Stimulated activated CD4-positive, alpha-beta T cell treated with anti-CD3 and anti-CD28 coated beads, Interleukin-15, amount 100 ng/mL, for 24 hours (primary cell): Measurements from ENCODE around the gene ZNF598.
"Not testable (repeated sequence)": the region's sequence is repeated elsewhere in the genome, so short reads cannot be mapped to it uniquely, and the experiment has no call there.

Experiments
- DNase-seq: peaks from one replicate; pipeline ENCODE4 v3.0.0-alpha.2; 2020

ZNF598 gene

DNA sequence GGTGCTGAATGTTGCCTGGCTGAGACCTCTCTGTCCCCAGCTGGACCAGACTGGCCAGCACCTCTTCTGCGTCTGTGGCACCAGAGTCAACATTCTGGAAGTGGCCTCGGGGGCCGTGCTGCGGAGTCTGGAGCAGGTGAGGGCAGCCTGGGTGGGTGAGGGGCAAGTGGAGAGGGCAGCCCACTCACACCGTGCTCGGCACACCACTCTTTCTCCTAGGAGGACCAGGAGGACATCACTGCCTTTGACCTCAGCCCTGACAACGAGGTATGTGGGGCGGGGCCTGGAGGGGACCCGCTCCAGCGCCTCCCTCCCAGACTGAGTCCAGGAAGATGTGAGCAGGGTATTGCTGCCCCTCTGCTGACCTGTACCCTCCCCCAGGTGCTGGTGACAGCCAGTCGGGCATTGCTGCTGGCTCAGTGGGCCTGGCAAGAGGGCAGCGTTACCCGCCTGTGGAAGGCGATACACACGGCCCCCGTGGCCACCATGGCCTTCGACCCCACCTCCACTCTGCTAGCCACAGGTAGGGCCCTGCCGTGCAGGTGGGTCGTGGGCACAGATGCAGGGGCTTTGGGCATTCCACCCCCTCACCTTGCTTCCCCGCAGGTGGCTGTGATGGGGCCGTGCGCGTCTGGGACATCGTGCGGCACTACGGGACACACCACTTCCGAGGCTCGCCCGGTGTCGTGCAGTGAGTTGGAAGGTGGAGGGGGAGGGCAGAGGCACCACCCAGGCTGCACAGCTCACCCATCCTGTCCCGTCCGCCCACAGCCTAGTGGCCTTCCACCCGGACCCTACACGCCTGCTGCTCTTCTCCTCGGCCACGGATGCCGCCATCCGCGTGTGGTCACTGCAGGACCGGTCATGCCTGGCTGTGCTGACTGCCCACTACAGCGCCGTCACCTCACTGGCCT, 35.2 kb downstream of the ZNF598 start:
- DNase-seq = no peak

DNA sequence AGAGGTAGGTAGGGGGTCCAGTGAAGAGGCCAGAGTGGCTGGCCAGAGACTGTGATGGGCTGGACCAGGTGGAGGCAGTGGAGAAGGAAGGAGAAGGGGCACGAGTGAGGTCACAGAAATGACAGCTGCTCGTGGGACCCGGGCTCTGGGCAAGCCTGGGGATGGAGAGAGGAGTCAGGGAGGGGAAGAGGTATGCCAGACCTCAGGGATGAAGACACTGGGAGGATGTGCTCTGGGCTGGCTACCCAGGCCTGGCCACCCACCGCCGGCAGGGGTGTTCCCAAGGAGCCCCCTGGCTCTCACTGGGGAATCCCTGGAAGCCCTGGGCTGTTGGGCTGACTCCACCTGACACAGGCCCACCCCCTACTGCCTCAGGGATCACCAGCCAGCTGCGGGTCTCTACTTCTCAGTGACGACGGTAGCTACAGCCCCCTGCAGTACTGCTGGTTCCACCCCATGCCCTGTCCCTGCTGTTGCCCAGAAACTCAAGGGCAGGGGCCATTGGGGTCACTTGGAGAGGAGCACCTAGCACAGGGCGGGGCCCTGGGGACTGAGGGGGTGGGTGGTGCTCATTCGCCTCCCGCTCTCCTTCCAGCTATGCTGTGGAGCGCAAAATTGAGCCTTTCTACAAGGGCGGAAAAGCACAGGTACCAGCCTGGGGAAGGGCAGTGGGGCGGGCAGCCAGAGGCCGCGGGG, 36.0 kb downstream of the ZNF598 start:
- DNase-seq = no peak

DNA sequence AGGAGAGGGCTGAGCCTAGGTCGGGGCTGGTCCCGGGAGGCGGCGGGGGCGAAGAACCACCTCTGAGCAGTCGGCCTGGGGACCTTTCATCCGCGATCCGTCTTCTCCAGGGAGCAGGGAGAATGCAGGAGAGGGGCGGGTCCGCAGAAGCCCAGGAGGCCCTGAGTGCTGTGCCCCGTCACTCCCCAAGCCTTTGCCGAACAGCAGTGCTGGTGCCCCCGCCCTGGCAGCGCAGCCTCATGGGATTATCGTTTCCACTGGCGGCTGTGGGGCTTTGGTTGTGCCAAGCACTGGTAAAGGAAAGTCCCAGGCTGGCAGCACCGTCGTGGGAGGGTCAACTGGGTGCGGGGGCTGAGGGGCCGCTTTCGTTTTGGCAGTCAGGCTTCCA, 37.1 kb downstream of the ZNF598 start:
- peak; percentile 40 for DNase-seq

DNA sequence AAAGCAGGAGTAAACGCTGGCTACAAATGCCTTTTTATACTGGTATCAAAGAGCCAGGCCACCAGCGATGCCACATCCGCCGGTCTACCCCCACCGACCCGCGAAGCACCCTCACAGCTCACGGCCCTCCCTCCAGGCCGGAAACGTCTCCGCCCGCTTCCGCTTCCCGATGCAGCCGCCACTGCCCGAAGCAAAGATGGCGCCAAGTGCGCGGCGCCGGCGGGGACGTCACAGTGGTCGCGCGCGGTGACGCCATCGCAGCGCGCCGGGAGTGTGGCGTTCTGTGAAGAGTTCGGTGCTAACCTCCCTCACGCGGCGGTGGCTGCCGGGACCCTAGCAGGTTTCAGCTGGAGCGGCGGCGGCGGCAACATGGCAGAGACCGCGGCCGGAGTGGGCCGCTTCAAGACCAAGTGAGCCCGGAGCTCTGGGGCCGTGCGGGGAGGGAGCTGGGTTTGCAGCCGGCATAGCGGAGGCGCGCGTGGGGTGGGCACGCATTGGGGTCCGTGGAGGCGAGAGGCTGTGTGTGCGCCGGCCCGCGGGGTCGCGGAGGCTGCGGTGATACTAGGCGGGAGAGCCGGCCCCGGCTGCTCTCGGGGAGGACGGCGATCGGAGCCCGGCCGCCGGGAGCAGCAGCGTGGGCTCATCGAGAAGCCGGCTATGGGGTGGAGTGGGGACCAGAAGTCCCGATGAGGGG, 37.7 kb downstream of the ZNF598 start, which contains the start of gene TBL3:
Gene TBL3 (plus strand): TSS at position 258 of the 694 bp plus-strand sequence. CDS start 112 bp downstream, at position 370.
- peak; percentile 96 for DNase-seq

DNA sequence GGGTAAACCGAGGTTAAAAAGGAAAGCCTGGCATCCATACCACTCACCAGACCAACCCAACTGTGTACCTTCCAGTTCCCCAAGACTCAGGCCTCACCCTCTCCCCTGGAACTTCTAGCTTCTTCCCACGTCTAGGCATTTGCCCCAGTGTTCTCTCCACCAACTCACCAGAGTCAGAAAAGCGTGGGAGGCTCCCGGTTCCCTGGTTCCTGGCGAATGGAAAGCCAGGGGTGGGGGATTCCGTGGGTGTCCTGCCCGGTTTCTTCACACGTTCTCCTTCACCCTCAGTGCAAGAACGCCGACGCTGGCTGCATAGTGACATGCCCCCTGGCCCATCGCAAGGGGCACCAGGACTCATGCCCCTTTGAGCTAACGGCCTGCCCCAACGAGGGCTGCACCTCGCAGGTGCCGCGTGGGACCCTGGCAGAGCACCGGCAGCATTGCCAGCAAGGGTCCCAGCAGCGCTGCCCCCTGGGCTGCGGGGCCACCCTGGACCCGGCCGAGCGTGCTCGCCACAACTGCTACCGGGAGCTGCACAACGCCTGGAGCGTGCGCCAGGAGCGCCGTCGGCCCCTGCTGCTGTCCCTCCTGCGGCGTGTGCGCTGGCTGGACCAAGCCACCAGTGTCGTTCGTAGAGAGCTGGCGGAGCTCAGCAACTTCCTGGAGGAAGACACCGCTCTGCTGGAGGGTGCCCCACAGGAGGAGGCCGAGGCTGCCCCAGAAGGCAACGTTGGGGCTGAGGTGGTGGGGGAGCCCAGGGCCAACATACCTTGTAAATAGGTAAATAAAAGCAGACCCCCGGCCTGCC, 41.3 kb downstream of the ZNF598 start:
- no peak for DNase-seq

DNA sequence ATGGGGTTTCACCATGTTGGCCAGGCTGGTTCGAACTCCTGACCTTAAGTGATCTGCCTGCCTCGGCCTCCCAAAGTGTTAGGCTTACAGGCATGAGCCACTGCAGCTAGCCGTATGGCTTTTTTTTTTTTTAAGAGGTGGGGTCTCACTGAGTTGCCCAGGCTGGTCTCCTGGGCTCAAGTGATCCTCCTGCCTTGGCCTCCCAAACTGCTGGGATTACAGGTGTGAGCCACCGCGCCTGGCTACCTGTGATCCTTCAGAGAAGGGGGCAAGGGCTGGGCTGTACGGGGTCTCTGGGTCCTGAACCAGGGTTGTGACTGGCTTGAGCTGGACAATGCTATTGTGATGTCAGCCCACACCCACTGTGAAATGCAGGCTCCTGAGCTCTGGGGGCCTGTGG, 43.2 kb downstream of the ZNF598 start, which contains the start of gene RNF151:
Gene RNF151 (plus strand): TSS at position 397 of the 400 bp plus-strand sequence. CDS start 26 bp downstream, outside the sequence.
- DNase-seq = no peak

DNA sequence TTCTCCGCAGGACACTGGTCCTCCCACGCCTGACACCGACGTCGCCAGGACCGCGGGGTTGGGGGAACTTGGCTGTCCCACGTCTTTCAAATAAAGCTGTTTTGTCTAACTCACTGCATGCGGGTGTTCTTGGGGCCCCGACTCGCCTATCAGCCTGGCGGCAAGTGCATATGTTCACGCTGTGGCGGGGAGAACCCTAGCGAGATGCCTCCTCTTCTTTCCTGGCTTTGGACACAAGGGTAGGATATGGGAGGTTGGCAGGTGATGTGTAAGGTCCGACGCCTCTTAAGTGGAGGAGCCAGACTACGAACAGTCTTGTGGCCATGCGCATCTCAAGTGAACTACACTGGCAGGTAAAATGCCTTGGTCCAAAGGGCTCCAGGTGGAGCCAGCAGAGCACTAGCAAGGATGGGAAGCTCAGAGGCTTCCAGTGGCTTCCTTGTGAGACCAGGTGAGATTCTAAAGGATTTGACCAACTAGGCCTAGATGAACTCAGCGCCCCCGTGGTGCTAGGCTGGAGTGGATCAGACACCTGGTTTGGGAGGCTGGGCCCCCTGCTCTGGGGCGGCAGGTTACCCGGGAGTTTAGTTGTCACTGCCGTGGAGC, 44.1 kb downstream of the ZNF598 start:
- DNase-seq = peak; percentile 34

DNA sequence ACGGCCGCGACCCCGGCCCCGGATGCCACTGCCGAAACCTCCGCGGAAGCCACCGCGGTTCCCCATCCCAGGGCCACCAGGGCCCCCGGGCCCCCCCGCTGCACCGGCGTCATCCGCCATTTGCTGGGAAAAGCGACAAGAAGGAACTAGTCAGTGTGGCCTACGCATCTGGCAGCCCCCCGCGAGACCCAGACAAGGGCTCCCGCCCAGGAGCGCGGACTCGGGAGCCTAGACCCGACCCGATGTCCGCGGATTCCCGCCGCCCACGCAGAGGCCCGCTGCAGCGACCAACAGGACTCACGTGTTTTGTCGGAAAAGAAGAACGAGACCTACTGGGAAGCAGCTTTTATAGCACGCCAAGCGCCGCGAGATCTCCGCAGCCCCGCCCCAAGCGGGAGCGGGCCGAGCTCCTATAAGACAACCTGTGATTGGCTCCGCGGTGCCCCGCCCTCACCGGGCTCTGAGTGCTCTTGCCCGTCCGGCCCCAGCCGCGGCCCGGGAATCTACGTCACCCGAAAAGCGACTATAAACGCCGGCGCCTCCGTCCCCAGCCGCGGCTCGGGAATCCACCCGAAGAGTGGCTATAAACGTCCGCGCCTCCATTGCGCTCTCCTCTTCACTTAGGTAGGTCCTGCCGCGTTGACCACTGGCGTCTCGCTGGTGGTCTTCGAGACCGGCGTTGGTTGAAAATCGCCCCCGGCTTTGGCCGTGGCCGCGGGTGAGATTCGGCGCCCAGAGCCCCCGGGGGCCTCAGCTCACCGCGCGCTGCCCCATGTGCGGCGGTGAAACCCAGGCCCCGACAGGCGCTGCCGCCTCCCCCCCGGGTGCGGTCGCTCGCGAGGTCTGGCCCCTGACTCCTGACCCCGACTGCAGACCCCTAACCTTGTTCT, 44.9 kb downstream of the ZNF598 start, which contains the start of gene RPS2:
Gene RPS2 (minus strand): TSS at position 321 of the 890 bp plus-strand sequence. CDS start 201 bp downstream, at position 120.
- peak; percentile 98 for DNase-seq

DNA sequence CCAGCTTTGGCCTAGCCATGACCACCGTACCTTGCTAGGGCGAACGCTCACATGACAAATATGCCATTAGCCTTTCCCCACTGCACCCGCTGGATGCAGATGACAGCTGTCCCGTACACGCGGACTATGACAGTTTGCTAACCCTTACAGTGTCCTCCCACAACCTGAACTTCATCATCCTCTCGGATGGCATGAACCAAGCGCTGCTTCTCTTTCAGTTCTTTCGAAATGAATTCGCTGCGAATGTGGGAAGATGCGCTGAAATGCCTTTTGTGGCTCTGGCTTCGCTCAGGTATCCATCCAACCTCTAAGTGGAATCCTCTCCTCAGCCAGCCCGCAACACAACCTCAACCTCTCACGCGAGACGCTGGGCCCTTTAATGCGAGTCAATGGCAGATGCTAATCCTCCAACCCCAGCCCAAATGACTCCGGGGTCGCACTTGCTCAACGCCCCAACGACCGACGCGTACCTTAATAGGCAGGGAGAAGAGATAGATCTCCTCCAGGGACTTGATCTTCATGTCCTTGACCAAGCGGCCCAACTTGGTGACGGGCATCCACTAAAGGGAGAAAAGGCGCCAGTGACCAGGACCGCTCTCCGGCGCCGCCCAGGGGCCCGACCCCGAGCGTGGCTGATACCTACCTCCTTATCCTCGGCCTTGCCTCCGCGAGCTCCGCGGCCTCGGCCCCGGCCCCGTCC, 45.7 kb downstream of the ZNF598 start:
- peak; percentile 60 for DNase-seq

DNA sequence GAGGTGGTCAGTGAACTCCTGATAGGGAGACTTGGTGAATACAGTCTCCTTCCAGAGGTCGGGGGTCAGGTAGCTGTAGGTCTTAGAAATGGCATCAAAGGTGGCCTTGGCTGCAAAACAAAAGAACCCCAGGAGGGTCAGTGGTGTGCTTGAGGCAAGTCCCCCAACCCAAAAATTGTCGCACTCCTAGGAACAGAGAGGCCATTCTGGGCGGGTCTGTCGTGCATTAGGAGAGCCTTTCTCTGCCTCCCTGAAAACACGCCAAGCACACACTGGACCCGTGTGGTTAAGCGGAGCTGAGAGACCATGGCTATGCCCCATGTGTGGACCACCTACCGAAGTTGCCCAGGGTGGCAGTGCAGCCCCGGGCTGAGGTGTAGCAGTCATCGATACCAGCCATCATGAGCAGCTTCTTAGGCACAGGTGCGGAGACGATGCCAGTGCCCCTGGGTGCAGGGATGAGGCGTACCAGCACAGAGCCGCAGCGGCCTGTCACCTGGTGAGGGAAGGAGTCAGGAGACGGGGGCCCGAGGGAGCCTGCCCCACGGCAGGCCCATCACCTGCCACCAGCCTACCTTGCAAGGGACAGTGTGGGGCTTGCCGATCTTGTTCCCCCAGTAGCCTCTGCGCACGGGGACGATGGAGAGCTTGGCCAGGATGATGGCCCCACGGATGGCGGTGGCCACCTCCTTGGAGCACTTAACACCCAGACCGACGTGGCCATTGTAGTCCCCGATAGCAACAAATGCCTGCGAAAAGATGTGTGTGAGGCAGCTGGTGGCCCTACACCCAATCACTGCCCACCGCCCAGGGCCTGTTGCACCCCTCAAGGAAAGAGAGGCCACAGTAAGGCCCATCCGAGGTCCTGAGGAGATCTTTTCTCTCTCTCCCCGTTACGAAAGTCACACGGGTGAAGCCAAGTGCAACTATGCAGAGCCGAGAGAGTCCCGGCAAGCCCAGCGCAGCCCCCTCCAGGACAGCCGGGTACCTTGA, 47.2 kb downstream of the ZNF598 start:
- DNase-seq = peak; percentile 34

DNA sequence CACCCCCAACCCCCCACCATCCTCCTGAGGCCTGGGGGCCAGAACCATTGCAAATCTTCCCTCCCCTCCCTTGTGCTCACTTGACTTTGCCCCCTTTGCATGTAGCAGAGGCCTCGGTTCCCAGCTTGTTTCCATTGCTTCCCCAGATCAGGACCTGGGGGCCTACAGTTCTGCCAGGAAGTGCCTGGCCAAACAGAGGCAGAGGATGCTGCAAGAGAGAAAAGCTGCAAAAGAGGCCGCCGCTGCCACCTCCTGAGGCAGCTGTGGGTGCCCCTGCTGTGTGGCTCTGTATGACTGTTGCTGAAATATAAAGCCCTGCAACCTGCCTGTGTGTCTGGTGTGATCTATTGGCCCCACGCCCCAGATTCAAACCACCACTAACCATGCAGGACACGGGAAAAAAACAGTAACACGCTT, 48.0 kb downstream of the ZNF598 start:
- peak; percentile 52 for DNase-seq

DNA sequence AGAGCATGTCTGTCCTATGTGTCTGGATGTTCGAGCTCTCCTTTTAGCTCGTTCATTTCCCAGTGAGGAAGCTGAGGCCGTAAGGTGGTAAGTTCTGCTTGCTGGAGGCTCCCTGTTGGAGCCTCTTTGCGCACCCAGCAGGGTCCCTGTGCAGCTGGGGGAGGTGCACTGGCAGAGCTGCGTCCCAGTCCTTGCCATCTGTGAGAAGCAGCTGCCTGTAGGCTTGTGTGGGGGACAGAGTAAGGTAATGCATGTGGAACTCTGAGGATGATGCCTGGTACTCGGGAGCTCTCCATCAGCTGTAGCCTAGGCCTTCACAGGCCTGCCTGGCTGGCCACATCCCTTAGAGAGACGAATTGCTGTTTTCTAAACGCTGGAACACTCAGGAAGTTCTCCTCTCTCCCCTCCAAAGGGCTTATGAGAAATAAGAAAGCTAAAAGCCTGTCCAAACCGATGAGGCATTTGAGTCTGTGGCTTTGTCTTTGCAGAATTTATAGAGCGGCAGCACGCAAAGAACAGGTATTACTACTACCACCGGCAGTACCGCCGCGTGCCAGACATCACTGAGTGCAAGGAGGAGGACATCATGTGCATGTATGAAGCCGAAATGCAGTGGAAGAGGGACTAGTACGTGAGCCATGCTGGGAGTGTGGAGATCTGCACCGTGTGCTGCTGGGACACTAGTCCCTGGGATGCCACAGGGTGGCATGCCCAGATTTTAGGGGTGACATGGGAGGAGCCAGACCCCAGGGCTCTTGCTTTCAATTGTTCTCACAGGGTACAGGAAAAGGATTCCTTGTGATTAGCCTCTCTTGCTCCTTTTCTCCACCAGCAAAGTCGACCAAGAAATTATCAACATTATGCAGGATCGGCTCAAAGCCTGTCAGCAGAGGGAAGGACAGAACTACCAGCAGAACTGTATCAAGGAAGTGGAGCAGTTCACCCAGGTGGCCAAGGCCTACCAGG, 48.7 kb downstream of the ZNF598 start:
- peak; percentile 73 for DNase-seq

DNA sequence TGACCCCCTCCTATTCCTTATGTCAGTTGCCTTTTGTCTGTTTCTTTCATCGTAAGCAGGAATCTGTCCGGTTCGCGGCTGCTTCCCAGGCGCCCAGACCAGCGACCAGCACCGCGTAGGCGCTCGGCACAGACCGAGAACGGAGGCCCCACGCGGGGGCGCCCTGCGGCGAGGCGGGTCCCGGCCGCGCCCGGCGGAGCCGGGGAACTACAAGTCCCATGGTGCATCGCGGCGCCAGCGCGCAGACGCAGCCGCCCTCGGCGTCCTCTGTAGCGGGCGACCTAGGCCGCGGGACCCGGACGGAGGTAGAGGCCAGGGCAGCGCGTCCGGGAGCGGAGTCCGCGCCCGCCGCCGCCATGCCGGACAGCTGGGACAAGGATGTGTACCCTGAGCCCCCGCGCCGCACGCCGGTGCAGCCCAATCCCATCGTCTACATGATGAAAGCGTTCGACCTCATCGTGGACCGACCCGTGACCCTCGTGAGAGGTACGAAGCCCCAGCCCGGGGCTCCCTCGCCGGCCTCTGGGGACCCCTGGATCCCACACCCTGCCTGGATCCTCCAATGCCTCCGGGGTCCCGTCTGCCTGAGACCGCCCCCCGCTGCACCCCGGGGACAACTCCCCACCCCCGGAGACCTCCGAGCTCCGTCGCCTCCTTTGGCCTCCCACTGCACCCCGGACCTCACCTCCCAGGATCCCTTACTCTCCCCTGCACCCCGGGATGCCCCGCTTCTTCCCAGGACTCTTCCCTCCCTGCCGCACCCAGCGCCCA, 50.2 kb downstream of the ZNF598 start, which contains the start of gene NDUFB10:
Gene NDUFB10 (plus strand): TSS at position 270 of the 771 bp plus-strand sequence. CDS start 87 bp downstream, at position 357.
- DNase-seq = peak; percentile 96

DNA sequence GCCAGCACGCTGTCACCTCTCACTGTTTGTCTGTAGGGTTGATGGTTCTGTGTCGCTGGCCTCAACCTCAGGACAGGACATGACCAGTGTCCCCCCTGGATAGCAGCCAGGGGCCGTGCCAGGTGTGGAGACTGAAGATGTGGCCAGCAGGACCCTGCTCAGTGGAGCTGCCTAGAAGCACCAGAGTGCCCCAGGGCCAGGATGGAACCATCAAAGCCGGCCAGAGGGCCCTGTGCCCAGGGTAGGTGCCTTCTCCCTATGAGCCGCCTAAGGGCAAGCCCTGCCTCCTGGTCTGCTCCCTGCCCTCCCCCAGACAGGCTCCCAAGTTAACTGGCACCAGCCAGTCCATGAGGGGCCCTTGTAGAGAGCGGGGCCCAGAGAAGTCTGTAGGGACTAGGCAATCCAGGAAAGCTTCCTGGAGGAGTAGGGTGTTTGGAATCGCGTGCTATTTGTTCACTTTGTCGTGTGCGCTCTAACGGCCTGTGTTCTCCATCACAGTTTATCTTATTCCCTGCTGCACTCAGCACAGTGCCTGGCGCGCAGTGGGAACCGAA, 50.8 kb downstream of the ZNF598 start:
- DNase-seq = no peak

DNA sequence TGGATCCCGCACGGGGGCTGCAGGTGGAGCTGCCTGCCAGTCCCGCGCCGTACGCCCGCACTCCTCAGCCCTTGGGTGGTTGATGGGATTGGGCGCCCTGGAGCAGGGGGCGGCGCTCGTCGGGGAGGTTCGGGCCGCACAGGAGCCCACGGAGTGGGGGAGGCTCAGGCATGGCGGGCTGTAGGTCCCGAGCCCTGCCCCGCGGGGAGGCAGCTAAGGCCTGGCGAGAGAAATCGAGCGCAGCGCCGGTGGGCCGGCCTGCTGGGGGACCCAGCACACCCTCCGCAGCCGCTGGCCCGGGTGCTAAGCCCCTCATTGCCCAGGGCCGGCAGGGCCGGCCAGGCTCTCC, 51.5 kb downstream of the ZNF598 start:
- not testable (repeated sequence) for DNase-seq
